ENCODE results near the gene PRTFDC1. TPM values are rescaled to one million over a fixed set of nuclear protein-coding genes. Genes with fewer than 3 reads are reported as not detected.
"Not testable (repeated sequence)": the region's sequence is repeated elsewhere in the genome, so short reads cannot be mapped to it uniquely, and the experiment has no call there.

The PRTFDC1 gene
- polyA plus RNA-seq, 1 donor, result 13.5 TPM

DNA sequence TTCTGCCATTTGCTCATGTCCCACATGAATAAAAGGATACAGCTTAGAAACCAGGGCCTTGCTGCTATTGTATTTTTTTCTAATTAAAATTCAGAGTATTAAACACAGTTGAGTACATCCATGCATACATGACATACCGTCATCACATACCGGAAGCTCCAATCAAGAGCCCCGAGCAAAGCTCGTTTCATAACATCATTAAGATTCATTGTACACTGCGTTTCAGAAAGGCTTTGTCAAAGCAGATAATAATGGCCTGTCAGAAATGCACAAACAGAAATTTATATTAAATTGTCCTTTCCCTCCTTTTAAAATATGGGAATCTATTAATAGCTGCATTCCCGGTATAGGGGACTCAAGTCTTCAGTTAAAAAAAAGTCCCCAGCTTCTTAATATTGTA is 103.4 kb downstream of the PRTFDC1 start:
- no peak for DNase-seq (ENCODE audit: low read depth)

DNA sequence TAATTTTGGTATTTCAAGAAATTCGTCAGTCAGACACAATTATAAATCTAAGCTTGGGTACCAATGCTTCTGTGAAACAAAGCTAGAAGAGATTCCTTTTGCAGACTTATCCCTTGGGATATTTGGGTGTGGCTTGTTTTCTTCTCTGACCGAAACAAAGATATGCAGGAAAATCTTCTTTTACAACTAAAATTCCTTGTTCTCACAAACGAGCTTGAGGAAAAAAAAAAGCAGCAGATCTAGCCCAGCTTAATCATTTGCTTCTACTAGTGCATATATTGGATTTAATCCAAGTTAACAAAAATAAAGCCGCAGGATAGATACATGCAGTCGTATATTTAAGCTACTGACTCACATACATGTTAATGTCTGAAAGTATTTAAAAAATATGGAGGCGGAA is 104.2 kb downstream of the PRTFDC1 start:
- no peak for DNase-seq (ENCODE audit: low read depth)

DNA sequence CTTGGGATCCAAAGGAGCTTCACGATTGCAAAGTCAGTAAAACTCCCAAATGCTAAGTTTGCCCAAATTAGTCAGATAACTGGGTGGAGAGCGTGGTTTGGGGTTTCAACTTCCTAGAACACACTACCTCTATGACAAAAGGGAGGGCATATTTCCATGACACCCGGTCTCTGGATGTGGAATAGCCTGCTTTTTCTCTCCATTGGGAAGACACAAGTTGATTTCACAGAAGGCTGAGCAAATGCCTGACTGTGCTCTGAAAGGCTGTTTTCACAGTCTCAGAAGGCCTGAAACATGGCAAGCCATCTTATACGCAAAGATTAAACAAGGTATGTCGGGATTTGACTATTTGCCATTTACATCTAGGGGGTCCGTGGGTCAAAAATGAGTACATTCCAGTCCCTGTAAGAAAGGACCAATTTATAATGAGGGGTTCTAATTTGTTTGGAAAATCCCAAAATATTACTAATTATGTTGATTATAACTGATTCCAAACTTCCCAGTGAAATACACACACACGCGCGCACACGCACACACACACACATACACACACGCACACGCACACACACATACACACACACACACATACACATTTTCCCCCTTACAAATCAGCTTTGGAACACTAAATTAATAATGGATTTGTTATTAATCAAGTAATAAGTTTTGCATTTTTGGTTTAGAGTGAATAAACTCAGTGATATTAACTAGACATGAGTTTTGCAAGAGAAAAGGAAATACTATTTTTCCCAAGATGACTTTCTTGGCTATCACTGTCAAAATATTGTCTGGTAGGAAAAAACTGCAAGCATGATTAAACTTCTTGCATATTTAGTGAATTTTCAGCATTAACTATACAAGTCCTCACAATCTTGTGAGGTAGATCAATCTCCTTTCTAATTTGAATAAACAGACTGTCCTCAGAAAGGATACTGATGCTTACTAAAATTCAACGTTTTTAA is 105.0 kb downstream of the PRTFDC1 start:
- DNase-seq (ENCODE audit: low read depth), result no peak

DNA sequence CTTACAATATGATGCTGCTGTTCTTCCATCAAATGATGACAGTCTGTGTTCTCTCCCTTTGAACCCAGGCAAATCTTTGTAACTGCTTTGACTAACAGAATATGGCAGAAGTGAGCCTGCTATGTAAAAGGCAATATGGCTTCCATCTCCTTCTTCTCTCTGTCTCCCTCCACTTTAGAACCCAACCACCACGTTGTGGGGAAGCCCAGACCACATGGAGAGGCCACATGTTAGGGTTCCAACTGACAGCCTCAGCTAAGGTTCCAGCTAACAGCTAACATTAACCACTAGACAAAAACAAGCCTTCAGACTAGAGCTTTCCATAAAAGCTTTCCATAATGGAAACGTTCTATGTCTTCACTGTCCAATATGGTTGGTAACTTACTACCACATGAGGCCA is 107.7 kb downstream of the PRTFDC1 start:
- no peak for DNase-seq (ENCODE audit: low read depth)

DNA sequence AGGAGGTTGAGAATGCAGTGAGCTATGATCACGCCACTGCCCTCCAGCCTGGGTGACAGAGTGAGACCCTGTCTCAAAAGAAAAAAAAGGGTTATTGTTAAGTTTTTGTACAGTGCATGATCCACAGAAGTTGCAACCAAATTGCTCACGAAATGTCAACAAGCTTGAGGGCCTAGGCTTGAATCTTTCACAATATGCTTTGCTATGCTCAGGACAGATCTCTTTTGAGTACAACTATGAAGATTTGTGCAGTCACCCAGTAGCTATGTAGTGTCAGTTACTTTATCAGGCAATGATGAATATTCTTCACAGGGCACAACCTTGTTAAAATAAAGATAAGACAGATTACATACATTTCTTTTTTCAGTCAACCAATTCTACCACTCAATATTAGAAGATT is 109.2 kb downstream of the PRTFDC1 start:
- DNase-seq (ENCODE audit: low read depth), result no peak

DNA sequence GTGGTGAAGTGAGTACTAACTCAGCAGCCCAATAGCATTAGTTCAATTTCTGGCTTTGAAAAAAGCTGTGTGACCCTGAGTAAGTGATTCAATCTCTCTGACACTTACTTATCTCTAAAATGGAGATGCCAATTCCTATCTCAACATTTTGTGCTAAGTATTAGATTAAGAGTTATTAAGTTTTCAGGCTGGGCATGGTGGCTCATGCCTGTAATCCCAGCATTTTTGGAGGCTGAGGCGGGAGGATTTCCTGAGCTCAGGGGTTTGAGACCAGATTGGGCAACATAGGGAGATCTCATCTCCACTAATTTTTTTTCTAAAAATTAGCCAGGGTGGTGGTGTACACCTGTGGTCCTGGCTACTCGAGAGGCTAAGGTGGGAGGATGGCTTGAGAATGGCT is 109.5 kb downstream of the PRTFDC1 start:
- DNase-seq (ENCODE audit: low read depth), result no peak

DNA sequence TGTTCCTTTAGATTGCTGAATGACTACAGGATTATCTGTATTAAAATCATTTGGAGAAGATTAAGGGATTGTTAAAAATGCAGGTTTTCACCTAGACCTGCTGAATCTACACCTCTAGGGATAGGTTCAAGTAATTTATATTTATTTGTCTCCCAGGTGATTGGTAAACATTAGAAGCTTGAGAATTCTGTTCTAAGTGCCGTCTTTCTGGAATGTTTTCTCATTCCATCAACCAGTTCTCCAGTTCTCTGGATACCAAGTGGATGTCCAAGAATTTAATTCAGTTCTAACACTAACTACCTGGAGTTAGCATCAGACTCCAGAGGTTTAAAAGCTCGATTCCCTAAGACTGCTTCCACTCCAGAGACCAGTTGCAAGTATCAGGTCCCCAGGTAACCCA is 110.9 kb downstream of the PRTFDC1 start:
- DNase-seq (ENCODE audit: low read depth), result no peak

DNA sequence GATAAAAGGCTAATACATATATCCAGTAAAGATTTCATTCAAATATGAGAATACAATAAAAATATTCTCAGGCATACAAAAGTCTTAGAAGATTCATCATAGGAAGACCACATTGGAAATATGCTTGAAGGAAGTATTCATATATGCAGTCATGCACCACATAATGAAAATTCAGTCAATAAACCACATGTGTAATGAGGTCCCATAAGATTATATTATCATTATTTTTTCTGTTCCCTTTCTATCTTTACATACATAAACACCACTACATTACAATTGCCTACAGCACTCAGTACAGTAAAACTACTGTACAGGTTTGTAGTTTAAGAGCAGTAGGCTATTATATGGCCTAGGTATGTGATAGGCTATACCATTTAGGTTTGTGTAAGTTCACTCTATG is 111.6 kb downstream of the PRTFDC1 start:
- DNase-seq (ENCODE audit: low read depth), result no peak

DNA sequence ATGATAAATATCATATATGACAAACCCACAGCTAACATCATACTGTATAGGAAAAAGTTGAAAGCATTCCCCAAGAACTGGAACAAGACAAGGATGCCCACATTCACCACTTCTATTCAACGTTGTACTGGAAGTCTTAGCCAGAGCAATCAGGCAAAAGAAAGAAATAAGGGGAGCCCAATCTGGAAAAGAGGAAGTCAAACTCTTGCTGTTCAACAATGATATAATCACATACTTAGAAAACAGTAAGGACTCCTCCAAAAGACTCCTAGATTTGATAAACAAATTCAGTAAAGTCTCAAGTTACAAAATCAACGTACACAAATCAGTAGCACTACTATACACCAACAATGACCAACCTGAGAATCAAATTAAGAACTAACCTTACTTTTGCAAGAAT is 114.6 kb downstream of the PRTFDC1 start:
- DNase-seq (ENCODE audit: low read depth), result not testable (repeated sequence)

DNA sequence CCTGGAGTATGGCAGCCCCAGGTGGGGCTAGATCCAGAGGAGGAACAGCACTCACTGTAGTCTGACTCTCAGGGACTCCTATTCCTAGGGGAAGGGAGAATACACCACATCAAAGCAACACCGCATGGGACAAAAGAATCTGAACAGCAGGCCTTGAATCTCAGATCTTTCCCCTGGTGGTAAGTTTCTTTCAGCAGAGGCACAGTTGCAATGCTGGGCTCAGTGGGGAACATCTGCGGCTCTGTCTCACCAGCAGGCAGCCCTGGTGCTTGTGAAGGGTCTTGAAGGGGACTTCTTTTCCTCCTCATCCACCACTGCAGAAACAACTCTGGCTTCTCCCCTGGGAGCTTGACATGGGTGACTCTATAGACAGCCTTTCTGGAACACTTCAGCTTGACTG is 117.5 kb downstream of the PRTFDC1 start:
- no peak for DNase-seq (ENCODE audit: low read depth)

DNA sequence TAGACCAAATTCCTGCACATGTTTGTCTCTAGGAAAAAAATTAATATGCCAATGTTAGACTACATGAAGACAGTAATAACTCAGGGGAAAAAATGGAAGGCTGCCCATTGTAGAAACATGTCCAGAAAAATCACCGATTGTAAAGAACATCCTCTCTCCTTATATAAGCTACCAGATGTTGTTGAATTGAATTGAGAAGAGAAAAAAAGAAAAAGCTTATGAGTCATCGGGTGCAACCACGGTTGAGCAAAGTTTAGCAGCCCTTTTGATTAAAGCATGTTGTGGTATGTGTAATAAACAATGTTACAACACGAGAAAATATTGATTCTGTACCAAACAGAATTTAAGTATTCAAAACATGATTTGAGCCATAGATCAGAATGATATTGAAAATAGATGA is 126.4 kb downstream of the PRTFDC1 start:
- DNase-seq (ENCODE audit: low read depth), result no peak

DNA sequence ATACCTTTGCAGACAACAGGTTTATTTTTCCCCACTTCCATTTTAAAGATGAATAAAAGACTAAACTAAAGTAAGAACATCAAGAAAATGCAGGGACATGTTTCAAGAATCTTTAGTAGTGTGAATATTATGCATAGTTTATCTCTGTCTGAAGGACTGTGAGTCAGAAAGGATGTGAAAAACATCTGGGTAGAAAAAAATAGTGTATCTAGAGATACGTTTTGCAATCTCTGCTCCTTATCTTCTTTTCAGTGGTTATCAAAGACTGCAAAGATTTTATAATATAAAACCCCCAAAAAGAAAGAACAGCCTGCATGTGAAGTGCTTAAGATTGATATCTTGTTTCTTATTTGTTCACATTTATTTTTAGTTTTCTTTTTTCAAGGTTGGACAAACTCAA is 126.9 kb downstream of the PRTFDC1 start:
- DNase-seq (ENCODE audit: low read depth), result no peak

DNA sequence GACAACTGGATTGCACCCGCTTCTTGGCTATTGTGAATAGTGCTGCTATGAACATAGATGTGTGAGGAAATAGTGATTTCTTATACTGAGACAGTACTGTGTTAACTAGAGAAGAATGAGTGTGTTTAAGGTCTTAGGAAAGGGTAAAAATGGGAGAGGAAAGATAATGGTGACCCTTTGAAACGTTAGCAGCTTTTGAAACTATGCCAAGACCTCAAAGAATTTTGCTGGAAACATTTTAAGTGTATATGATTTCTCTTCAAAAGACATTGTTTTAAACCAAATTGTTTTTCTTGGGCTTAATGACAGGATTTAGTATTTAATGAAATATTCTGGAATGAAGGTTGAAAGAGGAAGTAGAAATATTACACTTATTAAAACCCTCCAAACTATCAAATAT is 127.9 kb downstream of the PRTFDC1 start:
- DNase-seq (ENCODE audit: low read depth), result no peak

DNA sequence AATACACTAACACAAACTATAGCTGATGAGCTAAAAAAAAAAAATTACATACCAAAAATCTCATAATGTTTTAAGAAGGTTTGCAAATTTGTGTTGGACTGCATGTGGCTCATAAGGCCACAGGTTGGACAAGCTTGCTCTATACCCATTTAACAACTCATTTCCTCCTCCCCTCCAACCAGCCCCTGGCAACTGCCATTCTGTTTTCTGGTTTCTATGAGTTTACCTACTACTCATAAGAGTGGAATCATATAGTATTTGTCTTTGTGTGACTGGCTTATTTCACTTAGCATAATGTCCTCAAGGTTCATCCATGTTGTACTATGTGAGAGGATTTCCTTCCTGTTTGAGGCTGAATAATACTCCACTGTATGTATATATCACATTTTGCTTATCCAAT is 128.3 kb downstream of the PRTFDC1 start:
- DNase-seq (ENCODE audit: low read depth), result no peak

DNA sequence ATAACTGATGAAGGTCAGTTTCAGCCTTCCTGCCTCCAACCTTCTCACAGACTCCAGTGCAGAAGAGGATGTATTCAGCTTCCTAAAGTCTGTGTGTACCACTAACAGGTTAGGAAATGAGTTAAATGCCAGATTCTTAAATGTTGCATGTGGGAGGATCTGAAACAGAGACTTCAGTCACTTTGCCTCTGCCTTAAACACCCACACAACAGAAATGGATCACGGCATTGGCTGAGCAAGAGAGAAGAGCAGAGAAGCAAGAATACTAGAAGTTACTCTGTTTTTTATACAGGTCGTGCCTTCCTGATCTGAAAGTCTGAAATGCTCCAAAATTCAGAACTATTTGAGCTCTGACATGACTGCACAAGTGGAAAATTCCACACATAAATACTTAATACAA is 129.8 kb downstream of the PRTFDC1 start:
- no peak for DNase-seq (ENCODE audit: low read depth)

DNA sequence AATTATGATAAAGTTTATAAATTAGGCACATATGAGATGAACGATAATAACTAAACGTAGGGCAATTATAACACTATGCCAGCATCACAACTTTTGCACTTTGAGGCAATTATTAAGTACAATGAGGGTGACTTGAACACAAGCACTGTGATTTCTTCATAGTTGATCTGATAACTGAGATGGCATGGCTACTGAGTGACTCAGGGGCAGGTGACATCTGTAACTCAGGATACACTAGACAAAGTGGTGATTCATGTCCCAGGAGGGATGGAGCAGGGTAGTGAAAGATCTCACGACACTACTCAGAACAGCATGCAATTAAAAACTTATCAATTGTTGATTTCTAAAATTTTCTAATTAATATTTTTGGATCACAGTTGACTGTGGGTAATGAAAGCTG is 130.4 kb downstream of the PRTFDC1 start:
- no peak for DNase-seq (ENCODE audit: low read depth)

DNA sequence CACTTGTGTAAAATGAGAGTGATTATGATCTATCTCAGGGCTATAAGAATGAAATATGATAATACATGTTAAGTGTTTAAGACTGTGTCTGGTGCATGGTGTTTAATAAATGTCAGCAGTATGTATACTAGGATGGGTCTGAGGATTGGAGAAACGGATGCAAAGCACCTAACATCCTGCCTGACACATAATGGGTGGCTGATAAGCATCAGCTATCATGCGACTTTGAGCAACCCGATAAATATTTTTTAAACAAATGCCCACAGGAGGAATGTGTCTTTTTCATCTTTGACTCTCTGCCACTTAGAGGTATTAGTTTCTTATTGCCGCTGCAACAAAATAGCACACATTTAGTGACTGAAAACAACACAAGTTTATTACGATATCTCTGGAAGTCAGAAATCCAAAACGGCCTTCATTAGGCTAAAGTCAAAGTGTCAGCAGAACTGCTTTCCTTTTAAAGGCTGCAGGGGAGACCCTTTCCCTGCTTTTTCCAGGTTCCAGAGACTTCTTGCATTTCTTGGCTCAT is 135.5 kb downstream of the PRTFDC1 start:
- no peak for DNase-seq (ENCODE audit: low read depth)

DNA sequence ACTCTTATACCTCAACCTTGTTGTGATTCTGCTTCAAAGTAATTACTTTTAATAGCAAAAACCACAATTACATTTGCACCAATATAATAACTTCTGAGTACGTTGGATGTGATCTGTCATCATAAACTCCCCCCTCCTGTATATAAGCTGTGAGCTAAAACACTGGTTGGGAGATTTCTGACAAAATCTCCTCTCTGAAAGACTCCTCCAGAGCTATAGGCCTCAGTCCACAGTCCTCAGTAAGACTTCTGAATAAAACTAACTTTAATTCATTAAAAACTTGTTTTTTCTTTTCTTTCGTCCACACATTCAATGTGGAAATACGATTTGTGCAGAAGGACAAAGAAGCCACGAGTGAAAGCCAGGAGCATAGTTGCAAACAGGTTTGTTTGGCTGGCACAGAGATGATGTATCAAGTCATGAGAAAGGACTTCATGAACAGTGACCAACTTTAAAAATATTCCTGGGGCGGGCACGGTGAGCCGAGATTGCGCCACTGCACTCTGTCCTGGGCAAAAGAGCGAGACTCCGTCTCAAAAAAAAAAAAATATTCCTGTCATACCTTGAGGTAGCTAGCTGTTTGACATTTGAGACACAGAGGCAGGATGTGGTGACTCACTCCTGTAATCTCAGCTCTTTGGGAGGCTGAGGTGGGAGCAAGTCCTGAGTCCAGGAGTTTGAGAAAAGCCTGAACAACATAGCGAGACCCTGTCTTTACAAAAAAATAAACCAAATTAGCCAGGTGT is 137.7 kb downstream of the PRTFDC1 start:
- DNase-seq (ENCODE audit: low read depth), result no peak

DNA sequence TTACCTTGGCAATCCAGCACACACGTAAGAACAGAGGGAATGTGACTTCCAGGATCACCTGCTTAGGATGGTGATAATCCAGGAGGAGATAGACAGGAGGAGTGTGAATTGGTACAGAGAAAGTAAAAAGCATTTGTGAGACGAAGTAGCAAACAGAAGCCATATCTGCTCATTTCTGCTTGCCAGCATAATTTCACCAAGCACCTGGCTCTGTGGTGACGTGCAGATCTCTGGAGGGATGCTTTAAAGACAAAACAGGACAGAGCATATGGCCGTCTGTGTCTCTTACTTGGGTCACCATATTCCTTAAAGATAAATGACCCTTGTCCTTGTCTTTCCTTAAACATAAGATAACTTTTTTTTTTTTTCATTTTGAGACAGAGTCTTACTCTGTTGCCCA is 138.6 kb downstream of the PRTFDC1 start:
- DNase-seq (ENCODE audit: low read depth), result no peak

DNA sequence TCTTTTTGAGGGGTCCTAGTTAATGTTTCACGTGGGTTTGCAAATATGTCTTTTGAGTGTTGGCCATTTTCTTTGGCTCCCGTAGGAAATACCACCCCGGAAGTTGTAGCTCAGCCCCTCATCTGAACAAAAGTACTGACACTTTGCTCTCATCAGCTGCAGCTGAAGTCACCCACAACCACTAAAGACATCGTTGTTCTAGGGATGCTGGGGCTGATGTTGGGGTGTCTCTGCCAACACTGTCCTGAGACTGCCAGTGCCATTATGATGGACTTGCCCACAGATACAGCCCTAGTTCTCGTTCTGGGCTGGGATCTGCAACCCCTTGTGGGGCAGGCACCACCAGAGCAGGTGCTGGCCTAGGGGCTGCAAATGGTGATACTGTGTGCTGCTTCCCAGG is 146.1 kb downstream of the PRTFDC1 start:
- no peak for DNase-seq (ENCODE audit: low read depth)

DNA sequence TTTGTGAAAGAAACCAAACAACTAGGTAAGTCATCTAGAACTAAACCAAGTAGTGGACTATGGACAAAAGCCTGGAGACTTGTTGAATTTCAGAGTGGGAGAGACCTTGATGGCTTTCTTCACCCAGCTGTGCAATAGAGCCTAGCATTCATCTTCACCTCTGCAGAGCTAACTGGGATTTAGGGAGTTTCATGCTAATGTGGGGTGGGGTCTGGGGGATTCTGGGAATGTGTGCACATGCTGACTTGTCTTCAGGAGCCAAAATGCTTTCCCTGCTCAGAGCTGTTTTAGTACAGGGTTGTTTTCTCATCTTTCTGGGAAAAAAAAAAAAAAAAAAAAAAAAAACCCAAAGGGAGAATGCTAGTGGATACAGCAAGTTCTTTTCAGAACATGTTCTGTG is 147.4 kb downstream of the PRTFDC1 start:
- DNase-seq (ENCODE audit: low read depth), result no peak

DNA sequence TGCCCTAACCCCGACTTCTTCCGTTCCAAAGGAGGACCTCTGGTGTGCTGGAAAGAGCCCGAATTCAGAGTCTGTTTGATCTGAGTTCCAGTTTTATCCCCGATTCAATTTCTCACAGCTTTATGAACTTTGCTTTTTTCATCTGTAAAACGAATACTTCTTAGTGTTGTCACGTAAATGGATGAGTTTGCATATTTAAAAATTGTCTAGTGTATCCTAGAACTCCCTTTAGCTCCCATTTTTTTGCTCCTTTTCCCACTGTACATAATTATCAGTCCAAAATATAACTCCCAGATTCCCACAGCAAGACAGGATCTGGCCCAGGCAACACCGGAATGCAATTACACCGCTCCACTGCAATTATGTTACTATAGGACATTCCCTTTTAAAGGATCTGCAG is 148.0 kb downstream of the PRTFDC1 start:
- DNase-seq (ENCODE audit: low read depth), result no peak

DNA sequence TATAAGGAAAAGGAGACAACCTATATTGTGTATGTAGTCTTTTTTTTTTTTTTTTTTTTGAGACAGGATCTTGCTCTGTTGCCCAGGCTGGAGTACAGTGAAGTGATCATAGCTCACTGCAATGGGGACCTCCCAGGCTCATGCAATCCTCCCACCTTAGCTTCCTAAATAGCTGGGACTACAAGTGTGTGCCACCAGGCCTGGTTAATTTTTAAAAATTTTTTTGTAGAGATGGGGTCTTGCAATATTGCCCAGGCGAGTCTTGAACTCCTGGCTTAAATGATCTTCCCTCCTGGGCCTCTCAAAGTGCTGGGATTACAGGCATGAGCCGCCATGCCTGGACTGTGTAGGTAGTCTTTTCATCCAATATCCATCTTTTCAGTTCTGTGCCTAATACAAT is 150.0 kb downstream of the PRTFDC1 start:
- no peak for DNase-seq (ENCODE audit: low read depth)
